ENCODE results near the gene MRPL11. TPM values are rescaled to one million over a fixed set of nuclear protein-coding genes. Genes with fewer than 3 reads are reported as not detected.

Gene MRPL11
- total and polyA plus RNA-seq, 2 donors (not counting 1 experiment from before 2014, with no cell fraction given) = 32.7 to 35.7 TPM

- H4K20me1 ChIP-seq (ENCODE audit: control insufficient read depth, extremely low read depth, insufficient read depth, low read length) = no peaks in the 10 kb centered on the region
- H3K4me3 ChIP-seq (replicated peaks in 1 of 4; ENCODE audit: control extremely low read depth in 1 of 4, insufficient read depth in 1 of 4, low read depth in 3 of 4, low read length in 4 of 4) = no peak overlapping the region
- no peak overlapping the region for H2AFZ ChIP-seq (ENCODE audit: low read length)
- H3K4me1 ChIP-seq (ENCODE audit: control insufficient read depth, extremely low read depth, insufficient read depth, low read length) = peaks cover 7% of the 10 kb centered on the region
- peaks cover 9% of the 10 kb centered on the region for H3K36me3 ChIP-seq (ENCODE audit: control insufficient read depth, insufficient read depth, low read length)
- H3K9ac ChIP-seq (ENCODE audit: insufficient read depth, low read length) = no peak overlapping the region
- no peak overlapping the region for H3K4me2 ChIP-seq (ENCODE audit: extremely low read depth, insufficient read depth, low read length)
- DNase-seq (ENCODE audit: low read depth in 2 of 2) = no peak
- no peak for TF ChIP-seq EZH2 (IDR thresholded peaks at IDR 0.05; ENCODE audit: low read length, missing control alignments)
- H3K9me3 ChIP-seq (ENCODE audit: control insufficient read depth, insufficient read depth, low read depth, low read length) = no peaks in the 10 kb centered on the region
- H3K27me3 ChIP-seq (ENCODE audit: control insufficient read depth, insufficient read depth, low read length) = no peaks in the 10 kb centered on the region
- H3K79me2 ChIP-seq (ENCODE audit: control insufficient read depth, insufficient read depth, low read length) = no peaks in the 10 kb centered on the region
- no peak overlapping the region for H3K27ac ChIP-seq (ENCODE audit: insufficient read depth, low read length)
These were observed 30.8 kb upstream of the MRPL11 start for GRCh38 chr11:66469441-66469840.

- DNase-seq (ENCODE audit: low read depth in 2 of 2) = no peak
- no peak for TF ChIP-seq EZH2 (IDR thresholded peaks at IDR 0.05; ENCODE audit: low read length, missing control alignments)
- no peak for TF ChIP-seq CTCF (conservative IDR thresholded peaks at IDR 0.05 in 1 of 2, IDR thresholded peaks at IDR 0.05 in 1 of 2; ENCODE audit: low read depth in 1 of 2, low read length in 2 of 2)
- no peak overlapping the region for H3K9ac ChIP-seq (ENCODE audit: insufficient read depth, low read length)
- peaks cover 7% of the 10 kb centered on the region for H3K4me1 ChIP-seq (ENCODE audit: control insufficient read depth, extremely low read depth, insufficient read depth, low read length)
- H3K9me3 ChIP-seq (ENCODE audit: control insufficient read depth, insufficient read depth, low read depth, low read length) = no peaks in the 10 kb centered on the region
- no peak overlapping the region for H2AFZ ChIP-seq (ENCODE audit: low read length)
- no peak overlapping the region for H3K4me3 ChIP-seq (replicated peaks in 1 of 4; ENCODE audit: control extremely low read depth in 1 of 4, insufficient read depth in 1 of 4, low read depth in 3 of 4, low read length in 4 of 4)
- peaks cover 9% of the 10 kb centered on the region for H3K36me3 ChIP-seq (ENCODE audit: control insufficient read depth, insufficient read depth, low read length)
- H4K20me1 ChIP-seq (ENCODE audit: control insufficient read depth, extremely low read depth, insufficient read depth, low read length) = no peaks in the 10 kb centered on the region
- no peak overlapping the region for H3K4me2 ChIP-seq (ENCODE audit: extremely low read depth, insufficient read depth, low read length)
- H3K79me2 ChIP-seq (ENCODE audit: control insufficient read depth, insufficient read depth, low read length) = no peaks in the 10 kb centered on the region
- H3K27me3 ChIP-seq (ENCODE audit: control insufficient read depth, insufficient read depth, low read length) = no peaks in the 10 kb centered on the region
- no peak overlapping the region for H3K27ac ChIP-seq (ENCODE audit: insufficient read depth, low read length)
These were observed 30.0 kb upstream of the MRPL11 start for GRCh38 chr11:66468691-66469090.

- DNase-seq (ENCODE audit: low read depth in 2 of 2) = peak in 1 of 2 donors; percentile 25
- Histone ChIP-seq H3K4me2 (ENCODE audit: extremely low read depth, insufficient read depth, low read length) (peak overlapping the region; percentile 89), H3K9ac (ENCODE audit: insufficient read depth, low read length) (peak overlapping the region; percentile 69), H3K36me3 (ENCODE audit: control insufficient read depth, insufficient read depth, low read length) (peaks cover 7% of the 10 kb centered on the region), H3K27ac (ENCODE audit: insufficient read depth, low read length) (peak overlapping the region; percentile 39), H3K9me3 (ENCODE audit: control insufficient read depth, insufficient read depth, low read depth, low read length) (no peaks in the 10 kb centered on the region), H3K4me1 (ENCODE audit: control insufficient read depth, extremely low read depth, insufficient read depth, low read length) (peaks cover 7% of the 10 kb centered on the region), H3K4me3 (replicated peaks in 1 of 4; ENCODE audit: control extremely low read depth in 1 of 4, insufficient read depth in 1 of 4, low read depth in 3 of 4, low read length in 4 of 4) (peak overlapping the region; percentile 65 to 90 (median 70)), H3K27me3 (ENCODE audit: control insufficient read depth, insufficient read depth, low read length) (no peaks in the 10 kb centered on the region), H3K79me2 (ENCODE audit: control insufficient read depth, insufficient read depth, low read length) (no peaks in the 10 kb centered on the region), H4K20me1 (ENCODE audit: control insufficient read depth, extremely low read depth, insufficient read depth, low read length) (no peaks in the 10 kb centered on the region), H2AFZ (ENCODE audit: low read length) (no peak overlapping the region)
- TF ChIP-seq CTCF (conservative IDR thresholded peaks at IDR 0.05 in 1 of 2, IDR thresholded peaks at IDR 0.05 in 1 of 2; ENCODE audit: low read depth in 1 of 2, low read length in 2 of 2) (no peak), EZH2 (IDR thresholded peaks at IDR 0.05; ENCODE audit: low read length, missing control alignments) (no peak)
These were observed 29.1 kb upstream of the MRPL11 start for GRCh38 chr11:66467756-66468155.

Data from fibroblast of lung (primary cell).